ENCODE measurements around the gene MMP28.

The MMP28 gene

GRCh38 chr17:35717475-35717874 is 78.0 kb downstream of the MMP28 start:
- no peak overlapping the region for H3K4me3 ChIP-seq (ENCODE audit: insufficient read depth, low read length, poor library complexity, severe bottlenecking)
- no peaks in the 10 kb centered on the region for H3K9me2 ChIP-seq (replicated peaks; ENCODE audit: insufficient read depth, low read length)
- H3K9me3 ChIP-seq (ENCODE audit: insufficient read depth, low read length), result no peaks in the 10 kb centered on the region
- no peak overlapping the region for H3K4me2 ChIP-seq (ENCODE audit: low read depth, low read length, poor library complexity, severe bottlenecking)
- no peak overlapping the region for H3K27ac ChIP-seq (ENCODE audit: low read depth, low read length)
- TF ChIP-seq EZH2phosphoT487 (conservative IDR thresholded peaks at IDR 0.05; ENCODE audit: low read length) (no peak), CTCF (IDR thresholded peaks at IDR 0.05; ENCODE audit: insufficient read depth, low read length, poor library complexity, severe bottlenecking) (no peak)
- H4K20me1 ChIP-seq (ENCODE audit: low read depth, low read length), result no peaks in the 10 kb centered on the region
- H3K36me3 ChIP-seq (ENCODE audit: low read length), result no peaks in the 10 kb centered on the region; the same call in 1 of the 2 replicates
- no peak overlapping the region for H2AFZ ChIP-seq (ENCODE audit: low read depth, low read length, severe bottlenecking)
- no peaks in the 10 kb centered on the region for H3K27me3 ChIP-seq (ENCODE audit: low read length)
- no peaks in the 10 kb centered on the region for H3K79me2 ChIP-seq (ENCODE audit: insufficient read depth, low read length)
- H3F3A ChIP-seq (ENCODE audit: insufficient read depth), result no peaks in the 10 kb centered on the region
- no peak overlapping the region for H3K9ac ChIP-seq (ENCODE audit: low read length)

DNA sequence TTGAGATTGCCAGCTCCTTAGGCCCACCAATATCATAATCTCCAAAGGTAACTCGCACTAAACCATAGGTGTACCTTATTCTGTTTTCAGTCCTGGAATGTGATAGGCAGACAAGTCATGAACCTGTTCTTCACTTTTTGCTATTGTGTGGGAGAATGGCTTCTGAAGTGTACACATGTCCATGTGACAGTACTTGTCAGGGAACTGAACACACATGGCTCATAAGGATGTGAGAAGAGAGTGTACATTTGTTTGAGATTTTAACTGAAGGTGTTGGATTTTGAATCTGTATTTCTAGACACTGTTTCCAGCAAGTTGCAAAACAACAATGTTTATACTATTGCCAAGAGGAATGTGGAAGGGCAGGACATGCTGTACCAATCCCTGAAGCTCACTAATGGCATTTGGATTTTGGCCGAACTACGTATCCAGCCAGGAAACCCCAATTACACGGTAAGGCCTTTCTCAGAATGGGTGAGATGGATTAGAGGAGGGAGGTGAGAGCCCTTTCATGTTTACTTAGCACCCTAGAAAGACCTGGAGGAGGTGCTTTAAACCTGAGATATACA is 78.5 kb downstream of the MMP28 start:
- no peaks in the 10 kb centered on the region for H4K20me1 ChIP-seq (ENCODE audit: low read depth, low read length)
- H3K9me3 ChIP-seq (ENCODE audit: insufficient read depth, low read length), result no peaks in the 10 kb centered on the region
- H3K27ac ChIP-seq (ENCODE audit: low read depth, low read length), result no peak overlapping the region
- H3K4me3 ChIP-seq (ENCODE audit: insufficient read depth, low read length, poor library complexity, severe bottlenecking), result no peak overlapping the region
- TF ChIP-seq EZH2phosphoT487 (conservative IDR thresholded peaks at IDR 0.05; ENCODE audit: low read length), result no peak
- no peak for TF ChIP-seq CTCF (IDR thresholded peaks at IDR 0.05; ENCODE audit: insufficient read depth, low read length, poor library complexity, severe bottlenecking)
- no peak overlapping the region for H3K4me2 ChIP-seq (ENCODE audit: low read depth, low read length, poor library complexity, severe bottlenecking)
- no peak overlapping the region for H3K9ac ChIP-seq (ENCODE audit: low read length)
- no peaks in the 10 kb centered on the region; the same call in 1 of the 2 replicates for H3K36me3 ChIP-seq (ENCODE audit: low read length)
- no peaks in the 10 kb centered on the region for H3K9me2 ChIP-seq (replicated peaks; ENCODE audit: insufficient read depth, low read length)
- no peaks in the 10 kb centered on the region for H3K79me2 ChIP-seq (ENCODE audit: insufficient read depth, low read length)
- H2AFZ ChIP-seq (ENCODE audit: low read depth, low read length, severe bottlenecking), result no peak overlapping the region
- H3K27me3 ChIP-seq (ENCODE audit: low read length), result no peaks in the 10 kb centered on the region
- H3F3A ChIP-seq (ENCODE audit: insufficient read depth), result no peaks in the 10 kb centered on the region

GRCh38 chr17:35716173-35716572 is 79.3 kb downstream of the MMP28 start:
- Histone ChIP-seq H4K20me1 (ENCODE audit: low read depth, low read length) (no peaks in the 10 kb centered on the region), H3K36me3 (ENCODE audit: low read length) (no peaks in the 10 kb centered on the region; the same call in 1 of the 2 replicates), H3K9me3 (ENCODE audit: insufficient read depth, low read length) (no peaks in the 10 kb centered on the region), H3K27me3 (ENCODE audit: low read length) (no peaks in the 10 kb centered on the region), H3K79me2 (ENCODE audit: insufficient read depth, low read length) (no peaks in the 10 kb centered on the region), H3K9me2 (replicated peaks; ENCODE audit: insufficient read depth, low read length) (no peaks in the 10 kb centered on the region), H3K9ac (ENCODE audit: low read length) (no peak overlapping the region), H3K27ac (ENCODE audit: low read depth, low read length) (no peak overlapping the region), H3K4me2 (ENCODE audit: low read depth, low read length, poor library complexity, severe bottlenecking) (no peak overlapping the region), H2AFZ (ENCODE audit: low read depth, low read length, severe bottlenecking) (no peak overlapping the region), H3F3A (ENCODE audit: insufficient read depth) (no peaks in the 10 kb centered on the region), H3K4me3 (ENCODE audit: insufficient read depth, low read length, poor library complexity, severe bottlenecking) (no peak overlapping the region)
- TF ChIP-seq EZH2phosphoT487 (conservative IDR thresholded peaks at IDR 0.05; ENCODE audit: low read length) (no peak), CTCF (IDR thresholded peaks at IDR 0.05; ENCODE audit: insufficient read depth, low read length, poor library complexity, severe bottlenecking) (no peak)
